ENCODE measurements around the gene FNIP2.

The FNIP2 gene

DNA sequence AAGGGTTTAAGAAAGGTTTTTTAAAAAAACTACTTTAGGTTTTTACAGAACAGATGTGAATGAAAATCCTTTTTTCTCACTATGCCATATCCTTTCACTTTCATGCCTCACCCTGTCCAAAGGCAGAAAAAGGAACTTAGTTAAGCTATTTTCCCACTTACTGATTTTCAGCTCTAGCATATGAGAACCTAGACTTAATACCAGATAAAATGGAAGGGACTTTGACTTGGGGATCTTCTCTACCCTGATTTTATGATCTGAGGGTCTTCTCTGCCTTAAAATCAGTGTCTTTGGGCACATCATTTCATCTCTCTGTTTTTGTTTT is 42.4 kb downstream of the FNIP2 start:
- DNase-seq (ENCODE audit: low read depth, low spot score): no peak
- H3K27ac ChIP-seq: peak overlapping the region; percentile 88

GRCh38 chr4:158811704-158812103 is 42.9 kb downstream of the FNIP2 start:
- peak overlapping the region; percentile 88 for H3K27ac ChIP-seq
- no peak for DNase-seq (ENCODE audit: low read depth, low spot score)

DNA sequence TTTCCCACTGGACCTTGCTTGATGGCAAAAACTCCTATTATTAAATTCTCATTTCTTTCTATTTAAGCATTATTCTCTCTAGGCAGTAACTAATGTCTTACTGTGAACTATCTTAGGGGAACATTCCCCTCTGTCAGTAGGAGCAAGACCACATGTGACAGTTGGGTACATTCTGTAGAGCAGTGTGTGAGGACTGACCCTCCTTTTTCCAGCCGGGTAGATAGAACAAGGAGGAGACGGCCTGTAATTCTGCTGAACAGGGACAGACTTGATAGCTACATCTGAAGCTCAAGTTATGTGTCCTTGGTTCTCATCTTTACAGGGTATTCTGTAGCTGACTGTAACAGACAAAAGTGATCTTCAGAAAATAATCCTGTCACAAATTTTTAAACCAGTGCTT is 43.3 kb downstream of the FNIP2 start:
- peak overlapping the region; percentile 88 for H3K27ac ChIP-seq
- no peak for DNase-seq (ENCODE audit: low read depth, low spot score)

- no peak overlapping the region for H3K27ac ChIP-seq
- DNase-seq (ENCODE audit: low read depth, low spot score): no peak
These were observed 43.7 kb downstream of the FNIP2 start for GRCh38 chr4:158812543-158812942.

GRCh38 chr4:158813113-158813512 is 44.3 kb downstream of the FNIP2 start:
- H3K27ac ChIP-seq: no peak overlapping the region
- no peak for DNase-seq (ENCODE audit: low read depth, low spot score)

GRCh38 chr4:158814207-158814606 is 45.4 kb downstream of the FNIP2 start:
- no peak for DNase-seq (ENCODE audit: low read depth, low spot score)
- H3K27ac ChIP-seq: no peak overlapping the region

GRCh38 chr4:158814636-158815330 is 46.0 kb downstream of the FNIP2 start:
- no peak for DNase-seq (ENCODE audit: low read depth, low spot score)
- no peak overlapping the region for H3K27ac ChIP-seq

DNA sequence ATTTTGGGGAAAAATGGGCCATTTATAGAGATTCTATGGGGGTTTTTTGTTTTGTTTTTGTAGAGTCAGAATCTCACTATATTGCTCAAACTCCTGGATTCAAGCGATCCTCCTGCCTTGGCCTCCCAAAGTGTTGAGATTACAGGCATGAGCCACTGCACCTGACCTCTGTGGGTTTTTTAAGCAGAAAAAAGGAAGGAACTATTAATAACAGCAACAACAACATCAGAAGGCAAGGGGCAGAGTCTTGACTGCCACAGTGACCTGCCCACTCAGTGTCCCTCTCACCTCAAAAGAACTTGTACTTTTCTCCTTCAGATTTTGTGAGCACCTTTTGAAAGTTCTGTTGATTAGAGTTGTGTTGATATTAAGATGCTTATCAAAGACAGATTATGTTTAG is 48.1 kb downstream of the FNIP2 start:
- no peak for DNase-seq (ENCODE audit: low read depth, low spot score)
- no peak overlapping the region for H3K27ac ChIP-seq

DNA sequence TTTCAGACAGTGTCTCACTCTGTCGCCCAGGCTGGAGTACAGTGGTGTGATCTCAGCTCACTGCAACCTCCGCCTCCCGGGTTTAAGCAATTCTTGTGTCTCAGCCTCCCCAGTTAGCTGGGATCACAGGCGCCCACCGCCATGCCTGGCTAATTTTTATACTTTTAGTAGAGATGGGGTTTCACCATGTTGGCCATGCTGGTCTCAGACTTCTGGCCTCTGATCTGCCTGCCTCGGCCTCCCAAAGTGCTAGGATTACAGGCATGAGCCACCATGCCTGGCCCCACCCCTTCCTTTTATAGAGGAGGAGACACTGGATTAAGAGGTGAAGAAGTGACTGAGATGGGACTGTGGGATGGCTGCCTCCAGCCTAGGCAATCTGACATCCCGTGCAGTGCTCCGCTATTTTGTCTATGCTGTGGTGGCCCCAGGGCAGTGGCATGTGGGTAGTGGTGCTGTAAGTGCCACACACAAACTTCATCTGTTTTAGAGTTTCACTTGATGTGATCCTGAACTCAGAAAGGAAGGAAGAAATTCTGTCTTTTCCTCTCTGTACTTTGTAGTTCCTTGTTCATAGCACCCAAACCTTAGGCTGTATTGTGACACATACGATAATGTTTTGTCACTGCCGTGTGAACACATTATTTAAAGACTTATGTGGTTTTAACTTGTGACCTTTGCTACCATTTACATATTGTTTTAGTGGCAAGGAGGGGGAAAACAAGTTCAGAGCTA is 48.9 kb downstream of the FNIP2 start:
- no peak for DNase-seq (ENCODE audit: low read depth, low spot score)
- no peak overlapping the region for H3K27ac ChIP-seq

DNA sequence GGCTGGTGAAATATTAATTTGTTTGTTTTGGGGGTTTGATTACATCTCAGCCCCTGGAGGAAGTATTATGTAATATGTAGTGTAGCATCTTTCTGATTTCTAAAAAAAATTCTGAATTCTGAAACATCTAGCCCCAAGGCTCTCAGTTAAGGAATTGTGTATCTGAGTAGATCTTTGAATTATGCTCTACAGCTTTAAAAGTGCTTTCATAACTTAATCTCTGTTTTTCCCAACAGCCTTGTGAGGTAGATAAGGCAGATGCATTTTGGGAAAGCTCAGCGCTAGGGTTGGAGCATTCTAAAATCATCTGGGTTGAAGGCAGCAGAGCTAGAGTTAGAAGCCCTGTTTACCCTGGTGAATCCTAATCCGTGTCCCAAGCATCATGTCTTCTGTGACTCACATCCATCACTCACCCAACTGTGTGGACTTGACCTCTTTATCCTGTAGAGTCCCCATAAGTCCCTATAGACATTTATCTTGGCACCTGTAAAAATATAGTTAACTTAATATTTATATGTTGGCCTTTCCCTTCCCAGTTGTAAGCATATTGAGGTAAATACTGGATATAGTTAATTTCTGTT is 49.8 kb downstream of the FNIP2 start:
- H3K27ac ChIP-seq: no peak overlapping the region
- no peak for DNase-seq (ENCODE audit: low read depth, low spot score)

GRCh38 chr4:158819942-158820786 is 51.3 kb downstream of the FNIP2 start:
- DNase-seq (ENCODE audit: low read depth, low spot score): no peak
- no peak overlapping the region for H3K27ac ChIP-seq

- no peak overlapping the region for H3K27ac ChIP-seq
- no peak for DNase-seq (ENCODE audit: low read depth, low spot score)
These were observed 52.6 kb downstream of the FNIP2 start for GRCh38 chr4:158821228-158821971.

DNA sequence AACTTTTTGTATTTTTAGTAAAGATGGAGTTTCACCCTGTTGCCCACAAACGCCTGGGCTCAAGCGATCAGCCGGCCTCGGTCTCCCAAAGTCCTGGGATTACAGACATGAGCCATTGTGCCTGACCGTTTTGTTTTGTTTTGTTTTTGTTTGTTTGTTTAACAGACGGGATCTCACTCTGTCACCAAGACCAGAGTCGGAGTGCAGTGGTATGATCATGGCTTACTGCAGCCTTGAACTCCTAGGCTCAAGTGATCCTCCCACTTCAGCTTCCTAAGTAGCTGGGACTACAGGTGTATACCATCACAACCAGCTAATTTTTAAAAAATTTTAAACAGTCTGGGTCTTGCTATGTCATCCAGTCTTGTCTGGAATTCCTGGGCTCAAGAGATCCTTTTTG is 53.5 kb downstream of the FNIP2 start:
- DNase-seq (ENCODE audit: low read depth, low spot score): no peak
- no peak overlapping the region for H3K27ac ChIP-seq

DNA sequence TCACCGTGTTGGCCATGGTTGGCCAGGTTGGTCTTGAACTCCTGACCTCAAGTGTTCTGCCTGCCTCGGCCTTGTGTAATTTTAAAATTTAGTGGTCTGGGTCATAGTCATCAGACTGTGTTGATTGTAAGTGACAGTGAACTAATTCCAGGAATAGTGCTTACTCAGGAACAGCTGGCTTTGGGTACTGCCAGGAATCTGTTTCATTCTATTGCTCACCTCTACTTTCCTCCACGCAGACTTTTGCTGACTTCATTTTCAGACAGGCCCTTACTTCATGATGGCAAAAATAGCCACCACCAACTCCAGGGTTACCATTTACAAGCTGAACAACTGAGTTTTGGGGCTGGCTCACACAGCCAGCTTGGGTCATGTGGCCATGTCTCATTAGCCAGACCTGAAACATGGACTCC is 54.6 kb downstream of the FNIP2 start:
- DNase-seq (ENCODE audit: low read depth, low spot score): peak; percentile 45
- H3K27ac ChIP-seq: peak overlapping the region; percentile 53

GRCh38 chr4:158824425-158825274 is 55.8 kb downstream of the FNIP2 start:
- peak overlapping the region; percentile 53 for H3K27ac ChIP-seq
- no peak for DNase-seq (ENCODE audit: low read depth, low spot score)

DNA sequence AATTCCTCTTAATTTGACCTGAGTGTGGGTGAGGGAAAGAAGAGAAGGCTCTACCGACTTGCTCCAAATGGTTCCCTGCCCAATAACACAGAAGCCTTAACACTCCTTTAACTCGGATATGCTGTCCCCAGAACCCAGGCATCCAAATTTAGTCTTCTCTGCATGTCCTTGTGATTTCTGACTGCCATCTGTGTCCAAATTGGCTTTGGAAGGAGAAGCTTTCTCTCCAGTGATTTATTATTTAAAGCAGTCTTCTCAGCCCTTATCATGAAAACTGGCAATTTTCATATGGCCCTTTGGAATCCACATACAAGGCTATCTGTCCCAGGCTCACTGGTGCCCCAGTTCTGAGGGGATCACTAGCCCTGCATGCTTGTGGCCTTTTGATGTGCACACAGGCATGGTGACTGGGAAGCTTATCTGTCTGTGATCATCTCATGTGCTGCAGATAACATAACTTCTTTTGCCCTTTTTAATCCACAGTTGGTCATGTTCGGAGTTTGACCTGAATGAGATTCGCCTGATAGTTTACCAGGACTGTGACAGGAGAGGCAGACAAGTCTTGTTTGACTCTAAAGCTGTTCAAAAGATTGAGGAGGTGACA is 56.7 kb downstream of the FNIP2 start:
- H3K27ac ChIP-seq: peak overlapping the region; percentile 63
- no peak for DNase-seq (ENCODE audit: low read depth, low spot score)

- peak overlapping the region; percentile 63 for H3K27ac ChIP-seq
- no peak for DNase-seq (ENCODE audit: low read depth, low spot score)
These were observed 57.2 kb downstream of the FNIP2 start for GRCh38 chr4:158826057-158826456.

DNA sequence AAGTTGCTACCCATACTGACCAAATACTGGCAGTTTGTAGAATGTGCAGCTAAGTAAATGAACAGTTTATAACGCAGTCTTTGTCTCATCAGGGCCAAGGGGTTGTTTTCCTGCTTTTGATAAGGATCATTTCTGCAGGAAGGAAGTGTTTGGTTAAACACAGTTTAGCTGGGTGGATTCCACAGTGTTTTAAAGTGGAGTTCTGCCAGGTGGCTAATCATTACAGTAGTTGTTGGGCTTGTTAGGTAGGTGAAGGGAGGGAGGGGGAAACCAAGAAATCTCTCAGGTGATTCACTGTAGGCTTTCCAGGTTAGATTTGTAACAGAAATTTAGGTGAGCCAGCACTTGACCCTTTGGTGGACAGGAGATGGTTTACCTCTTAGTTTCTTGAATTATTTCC is 58.1 kb downstream of the FNIP2 start:
- peak overlapping the region; percentile 63 for H3K27ac ChIP-seq
- peak; percentile 66 for DNase-seq (ENCODE audit: low read depth, low spot score)

- DNase-seq (ENCODE audit: low read depth, low spot score): no peak
- peak overlapping the region; percentile 63 for H3K27ac ChIP-seq
These were observed 58.7 kb downstream of the FNIP2 start for GRCh38 chr4:158827543-158827981.

All from epithelial cell of prostate (primary cell).